ENCODE data around the gene PPP2R2C. TPM values are rescaled to one million over a fixed set of nuclear protein-coding genes. Genes with fewer than 3 reads are reported as not detected.

The PPP2R2C gene
- total RNA-seq, 1 donor from 2014 or later: not detected

DNA sequence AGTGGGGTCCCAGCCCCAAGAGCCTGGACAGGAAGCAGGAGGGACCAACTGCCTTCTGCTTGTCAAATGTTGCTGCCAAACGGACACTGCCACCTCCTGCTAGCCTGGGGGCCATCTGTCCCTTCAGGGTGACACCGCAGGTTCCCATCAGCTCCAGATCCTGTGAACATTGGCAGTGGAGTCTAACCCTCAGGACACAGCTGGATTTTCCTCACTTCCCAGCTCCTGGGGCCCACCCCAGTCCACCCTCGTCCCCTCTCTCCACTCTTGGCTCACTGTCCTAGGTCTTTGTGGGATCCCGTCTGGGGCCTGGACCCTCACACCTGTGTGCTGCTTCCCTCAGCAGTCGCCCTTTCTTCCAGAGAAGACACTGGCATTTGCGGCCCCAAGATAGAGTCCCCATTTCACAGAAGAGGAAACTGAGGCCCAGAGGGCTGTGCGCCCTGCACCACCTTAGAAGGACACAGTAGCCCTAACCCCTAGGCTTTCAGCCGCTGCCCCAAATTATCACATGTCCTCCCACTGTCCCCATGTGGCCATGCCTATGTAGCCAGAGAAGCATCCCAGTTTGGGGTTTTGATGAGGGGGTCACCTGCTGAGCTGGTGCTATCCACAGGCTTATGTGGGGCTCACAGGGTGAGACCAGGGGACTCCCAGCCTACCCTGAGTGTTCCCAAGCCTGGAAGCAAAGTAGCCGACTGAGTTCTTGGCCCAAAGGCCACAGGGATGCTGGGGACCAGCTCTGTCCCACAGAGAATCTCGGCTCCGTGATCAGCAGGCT lies 20.1 kb downstream of the PPP2R2C start:
- H3K9ac ChIP-seq (ENCODE audit: low read depth in 1 of 3, low read length in 3 of 3): no peak overlapping the region
- H3K36me3 ChIP-seq (ENCODE audit: control insufficient read depth in 3 of 3, insufficient read depth in 3 of 3, low read length in 3 of 3): no peaks in the 10 kb centered on the region
- no peaks in the 10 kb centered on the region for H3K4me1 ChIP-seq (ENCODE audit: control insufficient read depth in 3 of 3, insufficient read depth in 3 of 3, low read length in 3 of 3)
- no peak overlapping the region for H3K27ac ChIP-seq (ENCODE audit: low read depth, low read length)
- peaks cover 14 to 65% (median 43%) of the 10 kb centered on the region in 3 donors for H3K27me3 ChIP-seq (ENCODE audit: control insufficient read depth in 3 of 3, insufficient read depth in 3 of 3, low read length in 3 of 3)
- H3K9me3 ChIP-seq (ENCODE audit: control insufficient read depth in 3 of 3, low read length in 3 of 3): no peaks in the 10 kb centered on the region
- no peak overlapping the region for H3K4me3 ChIP-seq (ENCODE audit: low read length in 3 of 3)

DNA sequence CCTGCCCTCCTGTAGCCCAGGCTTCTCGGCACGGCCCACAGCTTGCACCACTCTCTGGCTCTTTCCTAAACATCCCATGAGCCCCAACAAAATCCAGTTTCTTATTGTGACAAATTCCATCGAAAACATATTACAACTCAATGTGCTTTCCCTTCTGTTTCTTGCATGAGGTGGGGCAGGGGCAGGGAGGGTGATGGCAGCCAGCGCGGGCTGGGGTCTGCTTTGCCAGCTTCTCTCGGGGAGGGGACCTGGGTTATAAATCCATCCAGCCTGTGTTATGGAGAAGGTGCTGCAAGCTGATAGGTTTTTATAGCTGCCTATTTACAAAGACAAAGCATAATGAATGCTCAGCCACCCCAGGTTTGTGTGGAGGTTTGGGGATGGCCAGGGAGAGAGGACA lies 21.1 kb downstream of the PPP2R2C start:
- Histone ChIP-seq H3K9ac (ENCODE audit: low read depth in 1 of 3, low read length in 3 of 3) (no peak overlapping the region), H3K27me3 (ENCODE audit: control insufficient read depth in 3 of 3, insufficient read depth in 3 of 3, low read length in 3 of 3) (peaks cover 23 to 68% (median 53%) of the 10 kb centered on the region in 3 donors), H3K36me3 (ENCODE audit: control insufficient read depth in 3 of 3, insufficient read depth in 3 of 3, low read length in 3 of 3) (no peaks in the 10 kb centered on the region), H3K9me3 (ENCODE audit: control insufficient read depth in 3 of 3, low read length in 3 of 3) (no peaks in the 10 kb centered on the region), H3K27ac (ENCODE audit: low read depth, low read length) (no peak overlapping the region), H3K4me1 (ENCODE audit: control insufficient read depth in 3 of 3, insufficient read depth in 3 of 3, low read length in 3 of 3) (peaks cover 0 to 3% (median 0%) of the 10 kb centered on the region in 3 donors), H3K4me3 (ENCODE audit: low read length in 3 of 3) (no peak overlapping the region)

GRCh38 chr4:6450709-6451108 lies 21.7 kb downstream of the PPP2R2C start:
- no peaks in the 10 kb centered on the region for H3K9me3 ChIP-seq (ENCODE audit: control insufficient read depth in 3 of 3, low read length in 3 of 3)
- H3K4me1 ChIP-seq (ENCODE audit: control insufficient read depth in 3 of 3, insufficient read depth in 3 of 3, low read length in 3 of 3): peaks cover 0 to 3% (median 0%) of the 10 kb centered on the region in 3 donors
- no peak overlapping the region for H3K9ac ChIP-seq (ENCODE audit: low read depth in 1 of 3, low read length in 3 of 3)
- H3K27ac ChIP-seq (ENCODE audit: low read depth, low read length): no peak overlapping the region
- peaks cover 29 to 69% (median 57%) of the 10 kb centered on the region in 3 donors for H3K27me3 ChIP-seq (ENCODE audit: control insufficient read depth in 3 of 3, insufficient read depth in 3 of 3, low read length in 3 of 3)
- H3K36me3 ChIP-seq (ENCODE audit: control insufficient read depth in 3 of 3, insufficient read depth in 3 of 3, low read length in 3 of 3): no peaks in the 10 kb centered on the region
- no peak overlapping the region for H3K4me3 ChIP-seq (ENCODE audit: low read length in 3 of 3)

- Histone ChIP-seq H3K27me3 (ENCODE audit: control insufficient read depth in 3 of 3, insufficient read depth in 3 of 3, low read length in 3 of 3) (peaks cover 30 to 64% (median 52%) of the 10 kb centered on the region in 3 donors), H3K4me3 (ENCODE audit: low read length in 3 of 3) (no peak overlapping the region), H3K4me1 (ENCODE audit: control insufficient read depth in 3 of 3, insufficient read depth in 3 of 3, low read length in 3 of 3) (peaks cover 0 to 3% (median 0%) of the 10 kb centered on the region in 3 donors), H3K9me3 (ENCODE audit: control insufficient read depth in 3 of 3, low read length in 3 of 3) (no peaks in the 10 kb centered on the region), H3K27ac (ENCODE audit: low read depth, low read length) (no peak overlapping the region), H3K9ac (ENCODE audit: low read depth in 1 of 3, low read length in 3 of 3) (no peak overlapping the region), H3K36me3 (ENCODE audit: control insufficient read depth in 3 of 3, insufficient read depth in 3 of 3, low read length in 3 of 3) (no peaks in the 10 kb centered on the region)
Observed at GRCh38 chr4:6449746-6450369, 22.6 kb downstream of the PPP2R2C start.

DNA sequence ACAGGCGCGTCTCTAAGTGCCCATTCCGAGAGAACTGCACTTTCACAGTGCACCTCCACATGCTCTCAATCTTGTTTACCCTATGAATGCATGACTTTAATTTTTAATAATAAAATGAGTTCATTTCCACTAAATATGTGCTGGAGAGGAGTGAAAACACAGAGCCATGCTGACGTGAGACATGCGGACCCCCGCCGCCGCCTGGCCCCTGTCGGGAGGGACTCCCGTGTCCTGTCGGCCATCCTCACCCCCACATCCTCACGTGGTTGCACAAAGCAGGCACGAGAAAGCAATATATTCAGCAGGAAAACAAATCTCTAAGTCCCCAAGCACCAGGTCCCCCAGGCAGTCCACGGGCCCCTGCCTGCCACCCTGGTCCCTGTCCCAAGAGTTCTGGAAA lies 23.1 kb downstream of the PPP2R2C start:
- peaks cover 30 to 61% (median 51%) of the 10 kb centered on the region in 3 donors for H3K27me3 ChIP-seq (ENCODE audit: control insufficient read depth in 3 of 3, insufficient read depth in 3 of 3, low read length in 3 of 3)
- H3K4me3 ChIP-seq (ENCODE audit: low read length in 3 of 3): no peak overlapping the region
- H3K9ac ChIP-seq (ENCODE audit: low read depth in 1 of 3, low read length in 3 of 3): no peak overlapping the region
- no peaks in the 10 kb centered on the region for H3K9me3 ChIP-seq (ENCODE audit: control insufficient read depth in 3 of 3, low read length in 3 of 3)
- H3K27ac ChIP-seq (ENCODE audit: low read depth, low read length): no peak overlapping the region
- peaks cover 0 to 3% (median 0%) of the 10 kb centered on the region in 3 donors for H3K4me1 ChIP-seq (ENCODE audit: control insufficient read depth in 3 of 3, insufficient read depth in 3 of 3, low read length in 3 of 3)
- H3K36me3 ChIP-seq (ENCODE audit: control insufficient read depth in 3 of 3, insufficient read depth in 3 of 3, low read length in 3 of 3): no peaks in the 10 kb centered on the region

GRCh38 chr4:6448476-6449170 lies 23.8 kb downstream of the PPP2R2C start:
- H3K4me1 ChIP-seq (ENCODE audit: control insufficient read depth in 3 of 3, insufficient read depth in 3 of 3, low read length in 3 of 3): peaks cover 0 to 3% (median 0%) of the 10 kb centered on the region in 3 donors
- peaks cover 28 to 63% (median 51%) of the 10 kb centered on the region in 3 donors for H3K27me3 ChIP-seq (ENCODE audit: control insufficient read depth in 3 of 3, insufficient read depth in 3 of 3, low read length in 3 of 3)
- no peak overlapping the region for H3K9ac ChIP-seq (ENCODE audit: low read depth in 1 of 3, low read length in 3 of 3)
- H3K27ac ChIP-seq (ENCODE audit: low read depth, low read length): no peak overlapping the region
- no peak overlapping the region for H3K4me3 ChIP-seq (ENCODE audit: low read length in 3 of 3)
- no peaks in the 10 kb centered on the region for H3K9me3 ChIP-seq (ENCODE audit: control insufficient read depth in 3 of 3, low read length in 3 of 3)
- H3K36me3 ChIP-seq (ENCODE audit: control insufficient read depth in 3 of 3, insufficient read depth in 3 of 3, low read length in 3 of 3): no peaks in the 10 kb centered on the region

GRCh38 chr4:6447672-6448171 lies 24.7 kb downstream of the PPP2R2C start:
- H3K36me3 ChIP-seq (ENCODE audit: control insufficient read depth in 3 of 3, insufficient read depth in 3 of 3, low read length in 3 of 3): no peaks in the 10 kb centered on the region
- H3K9ac ChIP-seq (ENCODE audit: low read depth in 1 of 3, low read length in 3 of 3): no peak overlapping the region
- H3K4me1 ChIP-seq (ENCODE audit: control insufficient read depth in 3 of 3, insufficient read depth in 3 of 3, low read length in 3 of 3): peaks cover 0 to 3% (median 0%) of the 10 kb centered on the region in 3 donors
- H3K27me3 ChIP-seq (ENCODE audit: control insufficient read depth in 3 of 3, insufficient read depth in 3 of 3, low read length in 3 of 3): peaks cover 31 to 63% (median 57%) of the 10 kb centered on the region in 3 donors
- no peak overlapping the region for H3K27ac ChIP-seq (ENCODE audit: low read depth, low read length)
- no peaks in the 10 kb centered on the region for H3K9me3 ChIP-seq (ENCODE audit: control insufficient read depth in 3 of 3, low read length in 3 of 3)
- no peak overlapping the region for H3K4me3 ChIP-seq (ENCODE audit: low read length in 3 of 3)

DNA sequence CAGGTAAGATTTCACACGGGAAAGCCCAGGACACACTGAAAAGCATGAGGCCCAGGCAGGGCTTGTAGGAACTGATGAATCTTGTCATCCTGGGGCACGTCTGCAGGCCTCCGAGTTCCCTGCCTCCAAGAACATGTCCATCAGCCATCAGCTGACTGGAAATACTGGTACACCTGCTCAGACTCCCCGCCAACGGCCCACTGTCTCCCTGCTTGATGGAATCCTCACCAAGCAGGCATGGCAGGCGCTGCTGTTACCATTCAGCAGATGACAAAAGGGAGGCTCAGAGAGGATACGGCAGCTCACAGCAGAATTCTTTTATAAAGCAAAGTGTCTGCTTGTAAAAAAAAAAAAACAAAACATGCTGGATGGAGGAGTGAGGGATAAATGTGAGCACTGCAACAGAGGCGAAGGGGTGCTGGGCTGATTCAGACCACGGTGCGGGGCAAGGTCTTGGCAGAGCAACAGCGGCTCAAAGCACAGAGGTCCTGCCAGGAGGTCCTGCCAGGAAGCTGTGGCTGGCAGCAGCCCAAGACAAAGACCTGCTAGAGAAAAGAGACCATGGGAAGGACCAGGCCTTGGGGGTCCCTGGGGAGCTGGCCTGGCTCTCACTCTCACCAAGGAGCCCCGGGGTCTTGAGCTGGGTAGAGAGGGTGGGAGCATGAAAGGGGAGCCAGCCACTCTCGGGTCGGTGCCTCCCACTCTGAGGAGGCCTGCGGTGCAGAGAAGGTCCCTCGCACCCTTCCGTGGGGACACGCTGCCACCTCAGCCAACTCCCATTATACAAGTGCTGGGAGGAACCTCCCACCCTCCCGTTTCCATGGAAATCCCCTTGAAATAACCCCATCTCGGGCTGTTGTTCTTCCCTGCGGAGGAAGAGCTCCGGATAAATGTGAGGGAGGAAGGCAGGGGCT lies 25.6 kb downstream of the PPP2R2C start:
- H3K4me1 ChIP-seq (ENCODE audit: control insufficient read depth in 3 of 3, insufficient read depth in 3 of 3, low read length in 3 of 3): peaks cover 0 to 3% (median 0%) of the 10 kb centered on the region in 3 donors
- H3K27ac ChIP-seq (ENCODE audit: low read depth, low read length): no peak overlapping the region
- H3K4me3 ChIP-seq (ENCODE audit: low read length in 3 of 3): no peak overlapping the region
- H3K9ac ChIP-seq (ENCODE audit: low read depth in 1 of 3, low read length in 3 of 3): no peak overlapping the region
- peaks cover 31 to 65% (median 62%) of the 10 kb centered on the region in 3 donors for H3K27me3 ChIP-seq (ENCODE audit: control insufficient read depth in 3 of 3, insufficient read depth in 3 of 3, low read length in 3 of 3)
- no peaks in the 10 kb centered on the region for H3K9me3 ChIP-seq (ENCODE audit: control insufficient read depth in 3 of 3, low read length in 3 of 3)
- no peaks in the 10 kb centered on the region for H3K36me3 ChIP-seq (ENCODE audit: control insufficient read depth in 3 of 3, insufficient read depth in 3 of 3, low read length in 3 of 3)

GRCh38 chr4:6446130-6446482 lies 26.3 kb downstream of the PPP2R2C start:
- no peak overlapping the region for H3K9ac ChIP-seq (ENCODE audit: low read depth in 1 of 3, low read length in 3 of 3)
- H3K4me3 ChIP-seq (ENCODE audit: low read length in 3 of 3): no peak overlapping the region
- H3K27ac ChIP-seq (ENCODE audit: low read depth, low read length): no peak overlapping the region
- H3K36me3 ChIP-seq (ENCODE audit: control insufficient read depth in 3 of 3, insufficient read depth in 3 of 3, low read length in 3 of 3): no peaks in the 10 kb centered on the region
- H3K9me3 ChIP-seq (ENCODE audit: control insufficient read depth in 3 of 3, low read length in 3 of 3): no peaks in the 10 kb centered on the region
- H3K27me3 ChIP-seq (ENCODE audit: control insufficient read depth in 3 of 3, insufficient read depth in 3 of 3, low read length in 3 of 3): peaks cover 31 to 72% (median 66%) of the 10 kb centered on the region in 3 donors
- peaks cover 0 to 3% (median 0%) of the 10 kb centered on the region in 3 donors for H3K4me1 ChIP-seq (ENCODE audit: control insufficient read depth in 3 of 3, insufficient read depth in 3 of 3, low read length in 3 of 3)

Measured in skeletal muscle tissue (tissue), 4 donors.